Measurements from ENCODE around the gene C2orf49. TPM values are rescaled to one million over a fixed set of nuclear protein-coding genes. Genes with fewer than 3 reads are reported as not detected.

Gene C2orf49
- total RNA-seq, 1 experiment from 2014 or later: 24.8 TPM

- CTCF ChIA-PET: no interaction called here
- BruUV-seq (replicated peaks): no TSS peak
Observed at GRCh38 chr2:105308382-105309146, 28.8 kb upstream of the C2orf49 start.

DNA sequence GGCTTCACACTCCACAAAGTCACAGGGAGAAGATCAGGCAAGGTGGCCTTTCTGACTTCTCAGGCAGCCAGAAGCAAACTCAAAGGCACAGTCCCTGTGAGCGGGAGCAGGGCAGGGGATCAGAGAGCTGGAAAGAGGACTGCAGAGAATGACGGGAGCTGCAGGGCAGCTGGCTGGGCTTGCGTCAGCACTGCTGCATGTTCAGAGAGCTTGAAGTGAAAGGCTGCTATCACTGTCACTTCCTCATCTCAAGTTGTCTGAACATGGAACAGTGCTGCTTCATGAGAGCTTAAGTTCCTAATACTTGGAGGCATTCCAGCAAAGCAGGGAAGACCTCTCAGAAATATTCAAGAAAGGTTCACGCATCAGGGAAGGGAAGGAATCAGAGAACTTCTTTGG lies 28.2 kb upstream of the C2orf49 start:
- Histone ChIP-seq H3K27ac (ENCODE audit: low read depth, low read length, poor library complexity, severe bottlenecking) (no peak overlapping the region), H3K36me3 (ENCODE audit: insufficient read depth, low read length, poor library complexity, severe bottlenecking) (no peaks in the 10 kb centered on the region), H3K27me3 (replicated peaks; ENCODE audit: insufficient read depth, low read depth, low read length, poor library complexity) (no peaks in the 10 kb centered on the region), H3K4me1 (ENCODE audit: insufficient read depth, low read length, poor library complexity, severe bottlenecking) (no peaks in the 10 kb centered on the region), H3K4me3 (ENCODE audit: low read depth, low read length, poor library complexity, severe bottlenecking) (no peak overlapping the region), H3K9me3 (ENCODE audit: low read depth, low read length, poor library complexity, severe bottlenecking) (no peaks in the 10 kb centered on the region)
- no peak for DNase-seq (ENCODE audit: low spot score)
- CTCF ChIA-PET: no interaction called here
- intact Hi-C loops (cut with micrococcal nuclease; ENCODE audit: unreplicated experiment): no loop called here
- BruUV-seq (replicated peaks): no TSS peak
- no peak for TF ChIP-seq EZH2 (IDR thresholded peaks at IDR 0.05; ENCODE audit: borderline replicate concordance, low read depth, low read length, poor library complexity, severe bottlenecking)
- no peak for TF ChIP-seq CTCF (conservative IDR thresholded peaks at IDR 0.05; ENCODE audit: low read depth, low read length)
- POLR2A ChIA-PET (ENCODE audit: low non-redundant PET): no interaction called here

More at GRCh38 chr2:105308382-105309146, 28.8 kb upstream of the C2orf49 start:
- DNase-seq (ENCODE audit: low spot score): no peak
- Histone ChIP-seq H3K4me1 (ENCODE audit: insufficient read depth, low read length, poor library complexity, severe bottlenecking) (no peaks in the 10 kb centered on the region), H3K36me3 (ENCODE audit: insufficient read depth, low read length, poor library complexity, severe bottlenecking) (no peaks in the 10 kb centered on the region), H3K27me3 (replicated peaks; ENCODE audit: insufficient read depth, low read depth, low read length, poor library complexity) (no peaks in the 10 kb centered on the region), H3K4me3 (ENCODE audit: low read depth, low read length, poor library complexity, severe bottlenecking) (no peak overlapping the region), H3K27ac (ENCODE audit: low read depth, low read length, poor library complexity, severe bottlenecking) (no peak overlapping the region), H3K9me3 (ENCODE audit: low read depth, low read length, poor library complexity, severe bottlenecking) (no peaks in the 10 kb centered on the region)
- POLR2A ChIA-PET (ENCODE audit: low non-redundant PET): no interaction called here
- intact Hi-C loops (cut with micrococcal nuclease; ENCODE audit: unreplicated experiment): no loop called here
- no peak for TF ChIP-seq CTCF (conservative IDR thresholded peaks at IDR 0.05; ENCODE audit: low read depth, low read length)

DNA sequence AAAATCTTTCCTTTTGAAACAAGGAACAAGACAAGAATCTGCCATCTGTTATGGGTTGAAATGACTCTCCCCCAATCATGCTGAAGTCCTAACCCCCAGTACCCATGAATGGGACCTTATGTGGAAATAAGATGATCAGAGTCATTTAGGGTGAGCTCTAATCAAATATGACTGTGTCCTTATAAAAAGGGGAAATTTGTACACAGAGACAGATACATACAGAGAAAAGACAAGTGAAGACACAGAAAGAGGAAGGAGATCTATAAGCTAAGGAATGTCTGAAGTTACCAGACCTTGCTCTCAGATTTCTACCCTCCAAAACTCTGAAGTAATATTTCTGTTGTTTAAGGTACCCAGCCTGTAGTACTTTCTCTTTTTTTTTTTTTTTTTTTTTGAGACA lies 23.5 kb upstream of the C2orf49 start:
- H3K36me3 ChIP-seq (ENCODE audit: insufficient read depth, low read length, poor library complexity, severe bottlenecking): no peaks in the 10 kb centered on the region
- H3K9me3 ChIP-seq (ENCODE audit: low read depth, low read length, poor library complexity, severe bottlenecking): no peaks in the 10 kb centered on the region
- ChIA-PET CTCF (no interaction called here), POLR2A (ENCODE audit: low non-redundant PET) (no interaction called here)
- no peak overlapping the region for H3K27ac ChIP-seq (ENCODE audit: low read depth, low read length, poor library complexity, severe bottlenecking)
- H3K4me3 ChIP-seq (ENCODE audit: low read depth, low read length, poor library complexity, severe bottlenecking): no peak overlapping the region
- DNase-seq (ENCODE audit: low spot score): no peak
- intact Hi-C loops (cut with micrococcal nuclease; ENCODE audit: unreplicated experiment): no loop called here
- TF ChIP-seq CTCF (conservative IDR thresholded peaks at IDR 0.05; ENCODE audit: low read depth, low read length) (no peak), EZH2 (IDR thresholded peaks at IDR 0.05; ENCODE audit: borderline replicate concordance, low read depth, low read length, poor library complexity, severe bottlenecking) (no peak)
- H3K27me3 ChIP-seq (replicated peaks; ENCODE audit: insufficient read depth, low read depth, low read length, poor library complexity): no peaks in the 10 kb centered on the region
- BruUV-seq (replicated peaks): no TSS peak
- H3K4me1 ChIP-seq (ENCODE audit: insufficient read depth, low read length, poor library complexity, severe bottlenecking): no peaks in the 10 kb centered on the region
